ENCODE measurements around the gene FADS6.

FADS6 gene

GRCh38 chr17:74903034-74903433 lies 9.6 kb upstream of the FADS6 start:
- no peaks in the 10 kb centered on the region for H3K36me3 ChIP-seq
- no peak overlapping the region for H3K4me2 ChIP-seq
- no peaks in the 10 kb centered on the region for H3K27me3 ChIP-seq
- H4K20me1 ChIP-seq, result no peaks in the 10 kb centered on the region
- H3K27ac ChIP-seq, result no peak overlapping the region
- peaks cover 0 to 14% (median 7%) of the 10 kb centered on the region in 11 experiments; a peak in 14 of 22 replicates for H3K9me3 ChIP-seq (replicated peaks in 1 of 11)
- no peak overlapping the region for H3K9ac ChIP-seq
- H3K4me3 ChIP-seq, result no peak overlapping the region
- TF ChIP-seq Cebpa-rat (IDR thresholded peaks at IDR 0.05), result no peak
- H3K4me1 ChIP-seq, result peaks cover 0 to 19% (median 13%) of the 10 kb centered on the region in 10 experiments; a peak in 14 of 20 replicates

GRCh38 chr17:74901353-74902135 lies 8.1 kb upstream of the FADS6 start:
- no peak overlapping the region for H3K9ac ChIP-seq
- H3K27ac ChIP-seq, result no peak overlapping the region
- no peak overlapping the region for H3K4me3 ChIP-seq
- H3K4me1 ChIP-seq, result peaks cover 0 to 19% (median 13%) of the 10 kb centered on the region in 10 experiments; a peak in 14 of 20 replicates
- peaks cover 0 to 5% (median 0%) of the 10 kb centered on the region in 11 experiments; a peak in 4 of 22 replicates for H3K9me3 ChIP-seq (replicated peaks in 1 of 11)
- TF ChIP-seq Cebpa-rat (IDR thresholded peaks at IDR 0.05), result no peak
- no peaks in the 10 kb centered on the region for H3K36me3 ChIP-seq
- H4K20me1 ChIP-seq, result no peaks in the 10 kb centered on the region
- H3K27me3 ChIP-seq, result no peaks in the 10 kb centered on the region
- H3K4me2 ChIP-seq, result peak overlapping the region in 8 of 11 experiments; percentile 0 to 59 (median 38); a peak in 15 of 22 replicates

- Histone ChIP-seq H3K9me3 (replicated peaks in 1 of 11) (no peaks in the 10 kb centered on the region), H3K27me3 (no peaks in the 10 kb centered on the region; a peak in 3 of 22 replicates), H3K4me1 (peaks cover 0 to 19% (median 13%) of the 10 kb centered on the region in 10 experiments; a peak in 14 of 20 replicates), H3K4me2 (no peak overlapping the region), H3K4me3 (no peak overlapping the region), H3K9ac (no peak overlapping the region), H3K36me3 (no peaks in the 10 kb centered on the region), H4K20me1 (no peaks in the 10 kb centered on the region), H3K27ac (no peak overlapping the region)
- TF ChIP-seq Cebpa-rat (IDR thresholded peaks at IDR 0.05), result no peak
Observed at GRCh38 chr17:74900208-74900607, 6.8 kb upstream of the FADS6 start.

- Histone ChIP-seq H3K27me3 (peaks cover 2 to 16% (median 10%) of the 10 kb centered on the region in 11 experiments; a peak in 21 of 22 replicates), H3K27ac (no peak overlapping the region), H3K9ac (no peak overlapping the region), H3K4me2 (no peak overlapping the region), H3K4me1 (peaks cover 0 to 19% (median 13%) of the 10 kb centered on the region in 10 experiments; a peak in 14 of 20 replicates), H3K4me3 (no peak overlapping the region), H4K20me1 (no peaks in the 10 kb centered on the region), H3K9me3 (replicated peaks in 1 of 11) (no peaks in the 10 kb centered on the region), H3K36me3 (no peaks in the 10 kb centered on the region)
- TF ChIP-seq Cebpa-rat (IDR thresholded peaks at IDR 0.05), result no peak
Observed at GRCh38 chr17:74898376-74898946, 5.0 kb upstream of the FADS6 start.

GRCh38 chr17:74893936-74894671 lies 671 bp upstream of the FADS6 start:
- Histone ChIP-seq H3K36me3 (no peaks in the 10 kb centered on the region), H3K9ac (no peak overlapping the region), H3K27me3 (peaks cover 14 to 33% (median 23%) of the 10 kb centered on the region in 11 experiments), H3K4me2 (no peak overlapping the region), H3K4me3 (no peak overlapping the region), H3K4me1 (no peaks in the 10 kb centered on the region), H3K27ac (no peak overlapping the region), H3K9me3 (replicated peaks in 1 of 11) (no peaks in the 10 kb centered on the region), H4K20me1 (peaks cover 0 to 7% (median 0%) of the 10 kb centered on the region in 11 experiments; a peak in 1 of 22 replicates)
- TF ChIP-seq Cebpa-rat (IDR thresholded peaks at IDR 0.05), result no peak

- H4K20me1 ChIP-seq, result peaks cover 0 to 7% (median 0%) of the 10 kb centered on the region in 11 experiments; a peak in 1 of 22 replicates
- H3K36me3 ChIP-seq, result no peaks in the 10 kb centered on the region
- no peak for TF ChIP-seq Cebpa-rat (IDR thresholded peaks at IDR 0.05)
- H3K27ac ChIP-seq, result no peak overlapping the region
- H3K9me3 ChIP-seq (replicated peaks in 1 of 11), result no peaks in the 10 kb centered on the region
- H3K4me1 ChIP-seq, result no peaks in the 10 kb centered on the region
- no peak overlapping the region for H3K9ac ChIP-seq
- H3K4me2 ChIP-seq, result no peak overlapping the region
- peaks cover 14 to 33% (median 23%) of the 10 kb centered on the region in 11 experiments for H3K27me3 ChIP-seq
- no peak overlapping the region for H3K4me3 ChIP-seq
Observed at GRCh38 chr17:74892013-74892841, 1.2 kb downstream of the FADS6 start.

GRCh38 chr17:74890554-74890953 lies 2.9 kb downstream of the FADS6 start:
- H3K9me3 ChIP-seq (replicated peaks in 1 of 11), result no peaks in the 10 kb centered on the region
- H3K36me3 ChIP-seq, result no peaks in the 10 kb centered on the region
- H3K27ac ChIP-seq, result no peak overlapping the region
- H3K4me1 ChIP-seq, result no peaks in the 10 kb centered on the region
- H3K9ac ChIP-seq, result no peak overlapping the region
- H3K4me2 ChIP-seq, result no peak overlapping the region
- peaks cover 14 to 33% (median 23%) of the 10 kb centered on the region in 11 experiments for H3K27me3 ChIP-seq
- peaks cover 0 to 7% (median 0%) of the 10 kb centered on the region in 11 experiments; a peak in 1 of 22 replicates for H4K20me1 ChIP-seq
- H3K4me3 ChIP-seq, result no peak overlapping the region
- TF ChIP-seq Cebpa-rat (IDR thresholded peaks at IDR 0.05), result no peak

- Histone ChIP-seq H3K4me3 (no peak overlapping the region), H3K27ac (no peak overlapping the region), H3K9me3 (replicated peaks in 1 of 11) (no peaks in the 10 kb centered on the region), H3K36me3 (no peaks in the 10 kb centered on the region), H3K9ac (no peak overlapping the region), H3K4me2 (no peak overlapping the region), H3K4me1 (peaks cover 0 to 9% (median 6%) of the 10 kb centered on the region in 10 experiments; a peak in 15 of 20 replicates), H3K27me3 (peaks cover 11 to 19% (median 14%) of the 10 kb centered on the region in 11 experiments), H4K20me1 (peaks cover 0 to 7% (median 0%) of the 10 kb centered on the region in 11 experiments; a peak in 1 of 22 replicates)
- no peak for TF ChIP-seq Cebpa-rat (IDR thresholded peaks at IDR 0.05)
Observed at GRCh38 chr17:74888469-74888868, 5.0 kb downstream of the FADS6 start.
